ENCODE results near the gene CDT1. TPM values are rescaled to one million over a fixed set of nuclear protein-coding genes. Genes with fewer than 3 reads are reported as not detected.

The CDT1 gene
- polyA plus RNA-seq, 1 experiment: 1.2 TPM

DNA sequence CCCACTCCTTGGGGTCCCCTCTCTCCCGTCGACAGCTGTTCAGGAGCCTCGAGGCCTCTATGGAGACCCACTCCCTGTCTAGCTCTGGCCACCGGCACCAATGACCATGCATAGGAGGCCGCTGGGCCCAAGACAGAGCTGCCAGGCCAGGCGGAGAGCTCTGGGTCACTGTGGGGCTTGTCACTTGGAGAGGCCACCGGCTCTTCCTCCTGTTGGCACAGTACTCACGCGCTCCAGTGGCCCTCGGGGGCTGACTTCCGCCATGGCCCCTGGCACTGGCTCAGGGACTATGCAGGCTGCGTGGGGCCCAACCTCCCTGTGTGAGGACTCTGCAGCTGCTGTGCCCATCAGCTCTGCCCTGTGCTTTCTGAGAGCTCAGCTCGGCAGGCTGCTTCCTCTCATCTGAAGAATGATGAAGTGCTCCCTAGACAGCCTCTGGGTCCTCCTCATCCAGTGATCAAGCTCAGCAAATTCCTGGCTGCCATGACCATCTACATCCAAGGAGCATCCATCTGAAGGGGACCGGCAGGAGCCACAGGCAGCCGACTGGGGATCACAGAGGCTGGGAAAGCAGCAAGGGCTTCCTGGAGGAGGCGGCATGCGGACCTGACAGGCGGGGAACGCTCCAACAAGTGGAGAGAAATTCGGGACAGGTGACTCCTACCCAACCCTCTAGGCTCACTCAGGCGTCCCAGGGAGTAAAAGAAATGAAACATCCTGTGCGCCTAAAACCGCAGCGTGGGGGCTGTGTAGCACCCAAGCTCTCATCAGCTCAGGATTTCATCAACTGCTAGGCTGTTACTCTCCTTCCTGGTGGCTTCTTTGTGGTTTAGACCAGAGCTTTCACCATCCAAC, 36.4 kb downstream of the CDT1 start:
- no peaks in the 10 kb centered on the region for H3K27me3 ChIP-seq (ENCODE audit: control insufficient read depth, insufficient read depth, low read length)
- DNase-seq (ENCODE audit: low read depth, low spot score): no peak
- ChIA-PET CTCF (no interaction called here), POLR2A (no interaction called here)
- no peak overlapping the region for H3K4me3 ChIP-seq (ENCODE audit: low read depth, low read length)
- TF ChIP-seq, protein P1, sequence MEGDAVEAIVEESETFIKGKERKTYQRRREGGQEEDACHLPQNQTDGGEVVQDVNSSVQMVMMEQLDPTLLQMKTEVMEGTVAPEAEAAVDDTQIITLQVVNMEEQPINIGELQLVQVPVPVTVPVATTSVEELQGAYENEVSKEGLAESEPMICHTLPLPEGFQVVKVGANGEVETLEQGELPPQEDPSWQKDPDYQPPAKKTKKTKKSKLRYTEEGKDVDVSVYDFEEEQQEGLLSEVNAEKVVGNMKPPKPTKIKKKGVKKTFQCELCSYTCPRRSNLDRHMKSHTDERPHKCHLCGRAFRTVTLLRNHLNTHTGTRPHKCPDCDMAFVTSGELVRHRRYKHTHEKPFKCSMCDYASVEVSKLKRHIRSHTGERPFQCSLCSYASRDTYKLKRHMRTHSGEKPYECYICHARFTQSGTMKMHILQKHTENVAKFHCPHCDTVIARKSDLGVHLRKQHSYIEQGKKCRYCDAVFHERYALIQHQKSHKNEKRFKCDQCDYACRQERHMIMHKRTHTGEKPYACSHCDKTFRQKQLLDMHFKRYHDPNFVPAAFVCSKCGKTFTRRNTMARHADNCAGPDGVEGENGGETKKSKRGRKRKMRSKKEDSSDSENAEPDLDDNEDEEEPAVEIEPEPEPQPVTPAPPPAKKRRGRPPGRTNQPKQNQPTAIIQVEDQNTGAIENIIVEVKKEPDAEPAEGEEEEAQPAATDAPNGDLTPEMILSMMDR (IDR thresholded peaks at IDR 0.05; ENCODE audit: low read depth, low read length): no peak
- no peaks in the 10 kb centered on the region for H3K9me3 ChIP-seq (ENCODE audit: control insufficient read depth, insufficient read depth, low read length)
- H3K27ac ChIP-seq (ENCODE audit: low read depth, low read length): no peak overlapping the region

DNA sequence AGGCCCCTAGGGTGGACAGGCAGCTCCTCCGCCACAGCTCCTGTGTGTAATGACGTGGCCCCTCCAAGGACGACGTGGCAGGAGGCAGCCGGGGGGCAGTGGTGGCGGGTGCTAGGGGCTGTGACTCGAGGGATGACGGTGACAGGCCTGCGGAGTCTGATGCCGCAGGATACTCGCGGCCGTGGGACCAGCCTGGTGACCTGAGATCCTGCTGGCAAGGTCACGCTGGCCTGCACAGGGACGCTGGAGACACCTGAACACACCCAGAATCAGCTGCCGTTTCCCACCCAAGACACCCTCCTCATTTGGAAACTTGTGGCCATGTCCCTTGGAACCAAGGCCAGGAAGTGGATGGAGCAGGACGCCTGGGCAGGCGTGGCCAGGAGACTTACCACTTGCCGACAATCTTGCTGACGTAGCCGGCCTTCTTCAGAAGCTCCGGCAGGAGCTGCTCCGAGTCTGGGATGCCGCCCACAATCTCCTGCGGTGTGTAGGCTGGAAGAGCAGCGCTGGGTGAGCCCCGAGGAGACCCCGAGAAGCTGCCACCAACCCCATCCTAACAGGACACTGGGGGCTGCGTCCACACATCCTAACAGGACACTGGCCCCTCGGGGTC, 37.1 kb downstream of the CDT1 start:
- POLR2A ChIA-PET: no interaction called here
- Histone ChIP-seq H3K27ac (ENCODE audit: low read depth, low read length) (no peak overlapping the region), H3K9me3 (ENCODE audit: control insufficient read depth, insufficient read depth, low read length) (no peaks in the 10 kb centered on the region), H3K4me3 (ENCODE audit: low read depth, low read length) (no peak overlapping the region), H3K27me3 (ENCODE audit: control insufficient read depth, insufficient read depth, low read length) (no peaks in the 10 kb centered on the region)
- TF ChIP-seq, protein P1 (IDR thresholded peaks at IDR 0.05; ENCODE audit: low read depth, low read length): no peak
- DNase-seq (ENCODE audit: low read depth, low spot score): no peak
- CTCF ChIA-PET: no interaction called here

DNA sequence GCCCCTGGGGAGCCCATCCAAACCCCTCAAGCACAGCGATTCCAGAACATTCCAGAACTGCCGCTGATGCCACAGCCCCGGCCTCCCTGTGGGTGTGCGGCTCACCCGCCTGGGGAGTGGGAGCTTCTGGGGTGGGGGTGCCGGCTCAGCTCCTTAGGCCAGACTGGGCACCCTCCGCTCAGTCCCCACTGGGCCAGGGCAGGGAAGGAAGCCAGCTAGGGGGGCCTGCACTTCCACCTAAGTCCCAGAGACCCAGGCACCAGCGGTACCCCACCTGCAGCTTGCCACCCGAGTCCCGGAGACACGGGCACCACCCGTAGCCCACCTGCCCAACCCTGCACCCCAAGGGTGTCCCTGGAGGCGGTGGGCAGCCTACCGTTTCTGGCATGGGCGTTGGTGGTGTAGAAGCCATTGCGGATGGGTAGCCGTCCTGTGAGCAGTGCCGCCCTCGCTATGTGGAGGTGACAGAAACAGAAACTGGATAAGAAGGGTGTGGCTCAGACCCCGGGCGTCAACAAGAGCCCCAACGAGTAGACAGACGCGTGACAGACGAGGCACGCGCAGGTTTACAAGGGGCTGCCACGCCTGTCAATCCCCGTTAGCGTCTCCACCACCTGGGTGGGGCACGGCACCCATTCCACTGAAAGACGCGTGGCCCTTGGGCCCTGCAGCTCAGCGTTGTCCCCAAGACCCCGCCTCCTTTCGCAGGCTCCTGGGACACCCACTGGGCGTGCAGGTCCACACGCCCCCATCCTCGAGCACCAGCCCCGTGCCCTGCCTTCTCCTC, 38.1 kb downstream of the CDT1 start:
- H3K27ac ChIP-seq (ENCODE audit: low read depth, low read length): no peak overlapping the region
- H3K4me3 ChIP-seq (ENCODE audit: low read depth, low read length): no peak overlapping the region
- no peaks in the 10 kb centered on the region for H3K27me3 ChIP-seq (ENCODE audit: control insufficient read depth, insufficient read depth, low read length)
- no peak for DNase-seq (ENCODE audit: low read depth, low spot score)
- no peaks in the 10 kb centered on the region for H3K9me3 ChIP-seq (ENCODE audit: control insufficient read depth, insufficient read depth, low read length)
- TF ChIP-seq, protein P1 (IDR thresholded peaks at IDR 0.05; ENCODE audit: low read depth, low read length): no peak
- POLR2A ChIA-PET: no interaction called here
- CTCF ChIA-PET: no interaction called here

DNA sequence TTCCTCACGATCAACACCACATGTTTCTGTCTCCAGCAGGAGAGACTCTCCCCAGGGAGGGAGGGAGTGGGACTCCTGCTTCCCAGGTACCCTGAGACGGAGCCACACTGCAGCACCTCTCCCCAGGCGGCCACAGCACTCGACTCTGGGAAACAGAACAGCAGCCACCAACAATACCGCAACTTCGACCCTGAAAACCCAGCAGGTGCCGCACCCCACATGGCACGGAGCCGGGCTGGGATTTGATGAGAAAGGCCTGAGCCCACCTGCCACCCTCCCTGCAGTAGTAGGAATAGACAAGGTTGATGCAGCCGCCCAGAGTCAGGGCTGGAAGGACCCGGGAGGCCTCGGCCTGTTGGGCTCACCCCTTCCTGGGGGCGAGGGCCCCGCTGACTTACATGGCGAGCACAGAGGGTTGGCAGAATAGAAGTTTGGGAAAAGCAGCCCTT, 38.7 kb downstream of the CDT1 start:
- no peaks in the 10 kb centered on the region for H3K27me3 ChIP-seq (ENCODE audit: control insufficient read depth, insufficient read depth, low read length)
- no peak overlapping the region for H3K4me3 ChIP-seq (ENCODE audit: low read depth, low read length)
- TF ChIP-seq, protein P1 (IDR thresholded peaks at IDR 0.05; ENCODE audit: low read depth, low read length): no peak
- ChIA-PET CTCF (no interaction called here), POLR2A (no interaction called here)
- no peak for DNase-seq (ENCODE audit: low read depth, low spot score)
- H3K9me3 ChIP-seq (ENCODE audit: control insufficient read depth, insufficient read depth, low read length): no peaks in the 10 kb centered on the region
- H3K27ac ChIP-seq (ENCODE audit: low read depth, low read length): no peak overlapping the region

Measured in AG04450 (cell line).